GM23338 (cell line): ENCODE data around the gene CDH12. TPM values are rescaled to one million over a fixed set of nuclear protein-coding genes. Genes with fewer than 3 reads are reported as not detected.

Source experiments
- ATAC-seq: fragments of 200-7000 bp; cut with Tn5 transposase; 3 replicates; pipeline ENCODE4 v1.9.1; 2020
- DNase-seq: peaks from one replicate; pipeline ENCODE4 v3.0.0-alpha.2; 2015; ENCODE audit warnings: low spot score
- H2AFZ ChIP-seq: fragments of 200-600 bp; sonication (generic); 2 replicates; pipeline ENCODE4 v1.8.0; 2016; ENCODE audit warnings: antibody characterized with exemption, mild to moderate bottlenecking, moderate library complexity
- H3F3A ChIP-seq: fragments of 200-600 bp; sonication (generic); replicated peaks from 2 replicates; pipeline ENCODE4 v1.8.0; 2017; ENCODE audit warnings: antibody characterized with exemption, mixed run types, low read depth
- H3K27ac ChIP-seq: fragments of 200-600 bp; sonication (generic); 2 replicates; pipeline ENCODE4 v1.6.1; 2016; ENCODE audit warnings: low read depth
- H3K27me3 ChIP-seq: fragments of 200-600 bp; sonication (generic); 2 replicates; pipeline ENCODE4 v1.8.0; 2016; ENCODE audit warnings: mild to moderate bottlenecking, mixed run types, moderate library complexity; ENCODE audit not compliant: insufficient read depth
- H3K36me3 ChIP-seq: fragments of 200-600 bp; sonication (generic); 2 replicates; pipeline ENCODE4 v1.8.0; 2016; ENCODE audit warnings: mild to moderate bottlenecking; ENCODE audit not compliant: insufficient read depth
- H3K4me1 ChIP-seq: fragments of 200-600 bp; sonication (generic); 2 replicates; pipeline ENCODE4 v1.8.0; 2016; ENCODE audit warnings: mild to moderate bottlenecking, moderate library complexity; ENCODE audit not compliant: insufficient read depth
- H3K4me2 ChIP-seq: fragments of 200-600 bp; sonication (generic); 2 replicates; pipeline ENCODE4 v1.7.1; 2017; ENCODE audit warnings: mixed run types
- H3K4me3 ChIP-seq: fragments of 200-600 bp; sonication (generic); 2 replicates; pipeline ENCODE4 v1.6.1; 2016; ENCODE audit warnings: mixed run types
- H3K79me2 ChIP-seq: fragments of 200-600 bp; sonication (generic); replicated peaks from 2 replicates; pipeline ENCODE4 v1.8.0; 2017; ENCODE audit warnings: mild to moderate bottlenecking; ENCODE audit not compliant: insufficient read depth
- H3K9me2 ChIP-seq: fragments of 200-600 bp; sonication (generic); 2 replicates; pipeline ENCODE4 v1.8.0; 2017; ENCODE audit not compliant: insufficient read depth
- H4K20me1 ChIP-seq: fragments of 200-600 bp; sonication (generic); replicated peaks from 2 replicates; pipeline ENCODE4 v1.8.0; 2017; ENCODE audit warnings: mild to moderate bottlenecking; ENCODE audit not compliant: insufficient read depth
- H3K27ac Mint-ChIP-seq: 2 replicates; pipeline ENCODE4 v1.8.0; 2020; ENCODE audit warnings: inconsistent platforms, mild to moderate bottlenecking, moderate library complexity, mixed read lengths
- H3K27me3 Mint-ChIP-seq: 3 replicates; pipeline ENCODE4 v1.8.0; 2022; ENCODE audit warnings: low read depth, mild to moderate bottlenecking, moderate library complexity, mixed read lengths, inconsistent platforms; ENCODE audit not compliant: insufficient read depth, poor library complexity
- H3K36me3 Mint-ChIP-seq: 3 replicates; pipeline ENCODE4 v1.8.0; 2021; ENCODE audit warnings: low read depth, mild to moderate bottlenecking, inconsistent platforms, moderate library complexity, mixed read lengths
- H3K4me1 Mint-ChIP-seq: 3 replicates; pipeline ENCODE4 v1.8.0; 2020; ENCODE audit warnings: mild to moderate bottlenecking, inconsistent platforms, mixed read lengths
- H3K4me3 Mint-ChIP-seq: 3 replicates; pipeline ENCODE4 v1.8.0; 2021; ENCODE audit warnings: moderate library complexity, mild to moderate bottlenecking, inconsistent platforms, mixed read lengths
- H3K9me3 Mint-ChIP-seq: 3 replicates; pipeline ENCODE4 v1.8.0; 2020; ENCODE audit warnings: moderate library complexity, mild to moderate bottlenecking, inconsistent platforms, mixed read lengths
- CREB1 ChIP-seq: fragments of 250-450 bp; sonication (Bioruptor Pico); IDR thresholded peaks from 2 replicates; pipeline ENCODE4 v1.5.0; 2020; ENCODE audit warnings: low read depth, mild to moderate bottlenecking, moderate library complexity
- CTCF ChIP-seq, 2 experiments: fragments of 200-600 bp in 1 of 2; sonication (generic) in 1 of 2; conservative IDR thresholded peaks; 2 replicates each; pipeline versions ENCODE4 v1.5.1 to v1.6.1; 2016 to 2017; ENCODE audit warnings: antibody characterized with exemption in 2 of 2, low read depth in 2 of 2, mild to moderate bottlenecking in 2 of 2, moderate library complexity in 1 of 2
- ETS1 ChIP-seq: IDR thresholded peaks from 2 replicates; pipeline ENCODE4 v1.6.1; 2016; ENCODE audit warnings: antibody characterized with exemption
- EZH2 ChIP-seq: fragments of 200-600 bp; sonication (generic); IDR thresholded peaks from one replicate; pipeline ENCODE4 v1.8.0; 2017; ENCODE audit warnings: antibody characterized with exemption, mild to moderate bottlenecking, low read depth; ENCODE audit not compliant: unreplicated experiment
- POLR2AphosphoS5 ChIP-seq: IDR thresholded peaks from 2 replicates; pipeline ENCODE4 v1.6.1; 2016; ENCODE audit warnings: antibody characterized with exemption, low read depth
- REST ChIP-seq: IDR thresholded peaks from one replicate; pipeline ENCODE4 v1.6.1; 2018; ENCODE audit warnings: antibody characterized with exemption; ENCODE audit not compliant: unreplicated experiment
- STAT1 ChIP-seq: IDR thresholded peaks from one replicate; pipeline ENCODE4 v1.6.1; 2016; ENCODE audit warnings: antibody characterized with exemption; ENCODE audit not compliant: unreplicated experiment
- ZNF114 ChIP-seq: fragments of 250-450 bp; sonication (Bioruptor Pico); IDR thresholded peaks from 2 replicates; pipeline ENCODE4 v1.5.0; 2020; ENCODE audit warnings: mild to moderate bottlenecking, moderate library complexity
- ZNF331 ChIP-seq: fragments of 250-450 bp; sonication (Bioruptor Pico); IDR thresholded peaks from 2 replicates; pipeline ENCODE4 v1.5.0; 2020; ENCODE audit warnings: low read depth, mild to moderate bottlenecking, moderate library complexity
- ZNF462 ChIP-seq: fragments of 250-450 bp; sonication (Bioruptor Pico); IDR thresholded peaks from 2 replicates; pipeline ENCODE4 v1.5.0; 2020; ENCODE audit warnings: mild to moderate bottlenecking, moderate library complexity
- polyA plus RNA-seq: library from polyadenylated mRNA; unstranded; fragments of >200 nt; fragmentation: Nextera tagmentation; extraction: Ambion mirVana; gene quantifications from 2 replicates; pipeline ENCODE4 v1.2.1, GENCODE V29; 2016
- total RNA-seq: library from RNA; depleted of rRNA; stranded (reverse); fragments of >200 nt; shearing (Covaris generic); gene quantifications from 2 replicates; pipeline ENCODE4 v1.2.3, GENCODE V29; 2014

Gene CDH12
- total and polyA plus RNA-seq, 2 experiments from 2014 or later, result not detected

GRCh38 chr5:22728610-22729009, 124.5 kb downstream of the CDH12 start:
- Histone ChIP-seq H3F3A (no peaks in the 10 kb centered on the region), H3K27me3 (no peaks in the 10 kb centered on the region), H3K4me3 (no peak overlapping the region), H3K36me3 (no peaks in the 10 kb centered on the region), H3K4me1 (no peaks in the 10 kb centered on the region), H3K79me2 (no peaks in the 10 kb centered on the region), H4K20me1 (no peaks in the 10 kb centered on the region), H3K9me2 (no peaks in the 10 kb centered on the region), H3K27ac (no peak overlapping the region), H3K4me2 (no peak overlapping the region), H2AFZ (peak overlapping the region; percentile 75)
- no peak for TF ChIP-seq CREB1 (CRISPR knock-in tag)
- no peak for TF ChIP-seq REST
- no peak for TF ChIP-seq STAT1
- no peak for TF ChIP-seq ZNF114
- no peak for TF ChIP-seq ETS1
- TF ChIP-seq EZH2, result no peak
- TF ChIP-seq CTCF (conservative IDR thresholded peaks at IDR 0.05; ENCODE audit: low read depth in 2 of 2), result no peak
- no peak for TF ChIP-seq ZNF462 (CRISPR knock-in tag)
- TF ChIP-seq ZNF331, result no peak
- no peak for TF ChIP-seq POLR2AphosphoS5
- DNase-seq (peak; percentile 9), ATAC-seq (no peak; the same call in 2 of the 3 replicates)
- Mint-ChIP-seq H3K4me1 (peaks cover 9% of the 10 kb centered on the region; the same call in 2 of the 3 replicates), H3K36me3 (no peaks in the 10 kb centered on the region), H3K27me3 (no peaks in the 10 kb centered on the region), H3K27ac (no peak overlapping the region), H3K4me3 (no peak overlapping the region), H3K9me3 (no peaks in the 10 kb centered on the region)
